MM.1S (cell line): ENCODE results near the gene NR2E1.

Source experiments
- EZH2 ChIP-seq: fragments of 300-600 bp; sonication (generic); optimal IDR thresholded peaks from 2 replicates; pipeline ENCODE3; 2017; ENCODE audit warnings: low read depth, mild to moderate bottlenecking, antibody characterized with exemption, low read length, mixed read lengths
- EZH2phosphoT487 ChIP-seq: fragments of 300-600 bp; sonication (generic); IDR thresholded peaks from 2 replicates; pipeline ENCODE4 v1.6.1; 2018; ENCODE audit warnings: antibody characterized with exemption, low read length
- TF ChIP-seq, protein P1 (sequence below): fragments of 300-600 bp; sonication (generic); IDR thresholded peaks from 2 replicates; pipeline ENCODE4 v1.5.1; 2016; ENCODE audit warnings: antibody characterized with exemption, low read length, mixed read lengths

GRCh38 chr6:108235127-108235526, 69.3 kb downstream of the NR2E1 start:
- TF ChIP-seq, protein P1, sequence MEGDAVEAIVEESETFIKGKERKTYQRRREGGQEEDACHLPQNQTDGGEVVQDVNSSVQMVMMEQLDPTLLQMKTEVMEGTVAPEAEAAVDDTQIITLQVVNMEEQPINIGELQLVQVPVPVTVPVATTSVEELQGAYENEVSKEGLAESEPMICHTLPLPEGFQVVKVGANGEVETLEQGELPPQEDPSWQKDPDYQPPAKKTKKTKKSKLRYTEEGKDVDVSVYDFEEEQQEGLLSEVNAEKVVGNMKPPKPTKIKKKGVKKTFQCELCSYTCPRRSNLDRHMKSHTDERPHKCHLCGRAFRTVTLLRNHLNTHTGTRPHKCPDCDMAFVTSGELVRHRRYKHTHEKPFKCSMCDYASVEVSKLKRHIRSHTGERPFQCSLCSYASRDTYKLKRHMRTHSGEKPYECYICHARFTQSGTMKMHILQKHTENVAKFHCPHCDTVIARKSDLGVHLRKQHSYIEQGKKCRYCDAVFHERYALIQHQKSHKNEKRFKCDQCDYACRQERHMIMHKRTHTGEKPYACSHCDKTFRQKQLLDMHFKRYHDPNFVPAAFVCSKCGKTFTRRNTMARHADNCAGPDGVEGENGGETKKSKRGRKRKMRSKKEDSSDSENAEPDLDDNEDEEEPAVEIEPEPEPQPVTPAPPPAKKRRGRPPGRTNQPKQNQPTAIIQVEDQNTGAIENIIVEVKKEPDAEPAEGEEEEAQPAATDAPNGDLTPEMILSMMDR = no peak
- TF ChIP-seq EZH2phosphoT487 = no peak
- no peak for TF ChIP-seq EZH2
